GM12891 (cell line): ENCODE measurements around the gene REV1.

ENCODE experiments used
- POLR2A ChIP-seq: IDR thresholded peaks from 2 replicates; pipeline ENCODE4 v1.6.1; 2011; ENCODE audit warnings: low read depth, low read length, control low read depth
- POLR2AphosphoS5 ChIP-seq: IDR thresholded peaks from 2 replicates; pipeline ENCODE4 v1.6.1; 2011; ENCODE audit warnings: low read depth, low read length, control low read depth
- TAF1 ChIP-seq: IDR thresholded peaks from 2 replicates; pipeline ENCODE4 v1.6.1; 2011; ENCODE audit warnings: low read depth, low read length, control low read depth

DNA sequence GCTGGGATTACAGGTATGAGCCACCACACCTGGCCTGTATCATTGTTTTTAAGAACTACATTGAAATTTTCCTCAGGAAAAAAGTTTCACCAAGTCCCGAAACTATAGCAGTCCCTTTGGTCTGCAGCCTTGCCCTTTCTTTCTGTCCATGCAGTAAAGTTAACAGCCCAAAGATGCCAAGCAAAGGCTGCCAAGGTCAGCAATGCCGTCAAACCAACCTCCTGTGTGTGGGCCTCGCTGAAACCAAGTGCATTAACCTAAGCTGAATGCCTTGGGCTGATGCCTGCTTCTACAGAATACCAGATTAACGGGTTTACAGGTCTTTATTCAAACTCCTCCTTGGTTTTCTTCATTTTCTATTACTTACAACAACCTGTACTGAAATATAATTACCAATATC is 79.5 kb downstream of the REV1 start:
- no peak for TF ChIP-seq POLR2AphosphoS5
- no peak for TF ChIP-seq POLR2A
- TF ChIP-seq TAF1, result no peak
